Measurements from ENCODE around the gene PPP1R26.

GRCh38 chr9:135471791-135472640 lies 7.6 kb upstream of the PPP1R26 start:
- TF ChIP-seq POLR2AphosphoS5 (IDR thresholded peaks at IDR 0.05) (no peak), CTCF (IDR thresholded peaks at IDR 0.05) (no peak), EP300 (IDR thresholded peaks at IDR 0.05) (no peak), POLR2A (IDR thresholded peaks at IDR 0.05; ENCODE audit: low read depth) (no peak)

Measured in esophagus muscularis mucosa (tissue), 4 donors.